Measurements from ENCODE around the gene RFX3. TPM values are rescaled to one million over a fixed set of nuclear protein-coding genes. Genes with fewer than 3 reads are reported as not detected.

RFX3 gene
- total RNA-seq, 1 experiment from 2014 or later = 4.5 TPM

GRCh38 chr9:3251309-3251708 is 274.5 kb downstream of the RFX3 start:
- no peaks in the 10 kb centered on the region for H4K20me1 ChIP-seq (ENCODE audit: low read length)
- BruUV-seq (replicated peaks) = no TSS peak
- no peak for TF ChIP-seq EZH2 (IDR thresholded peaks at IDR 0.05; ENCODE audit: low read length, unreplicated experiment)
- TF ChIP-seq EZH2phosphoT487 (IDR thresholded peaks at IDR 0.05; ENCODE audit: borderline replicate concordance, low read length) = no peak
- TF ChIP-seq CTCF (conservative IDR thresholded peaks at IDR 0.05; ENCODE audit: low read depth, low read length) = no peak
- H3K27ac ChIP-seq (ENCODE audit: low read length) = no peak overlapping the region
- H3K9me3 ChIP-seq (ENCODE audit: low read length) = no peaks in the 10 kb centered on the region
- H3K9ac ChIP-seq (ENCODE audit: low read length) = no peak overlapping the region
- no peak for DNase-seq
- H3K4me1 ChIP-seq (ENCODE audit: insufficient read depth, low read length) = no peaks in the 10 kb centered on the region
- H2AFZ ChIP-seq (ENCODE audit: low read length) = no peak overlapping the region
- CTCF ChIA-PET = no interaction called here
- POLR2A ChIA-PET (ENCODE audit: unreplicated experiment) = no interaction called here
- H3K36me3 ChIP-seq (ENCODE audit: low read depth, low read length) = no peaks in the 10 kb centered on the region
- no peak for ATAC-seq
- no peak overlapping the region for H3K4me2 ChIP-seq (ENCODE audit: low read length)
- H3F3A ChIP-seq (ENCODE audit: low read length, unreplicated experiment) = no peaks in the 10 kb centered on the region
- no peak overlapping the region for H3K4me3 ChIP-seq (ENCODE audit: low read length)
- no peaks in the 10 kb centered on the region for H3K9me2 ChIP-seq (replicated peaks; ENCODE audit: low read length)
- no peaks in the 10 kb centered on the region for H3K27me3 ChIP-seq (ENCODE audit: low read length)
- H3K79me2 ChIP-seq (ENCODE audit: low read length) = no peaks in the 10 kb centered on the region
- intact Hi-C loops (cut with micrococcal nuclease) = no loop called here

- Histone ChIP-seq H3K9me3 (ENCODE audit: low read length) (no peaks in the 10 kb centered on the region), H3F3A (ENCODE audit: low read length, unreplicated experiment) (no peaks in the 10 kb centered on the region), H3K9ac (ENCODE audit: low read length) (no peak overlapping the region), H3K36me3 (ENCODE audit: low read depth, low read length) (no peaks in the 10 kb centered on the region), H3K79me2 (ENCODE audit: low read length) (no peaks in the 10 kb centered on the region), H2AFZ (ENCODE audit: low read length) (no peak overlapping the region), H3K4me3 (ENCODE audit: low read length) (no peak overlapping the region), H4K20me1 (ENCODE audit: low read length) (no peaks in the 10 kb centered on the region), H3K4me1 (ENCODE audit: insufficient read depth, low read length) (no peaks in the 10 kb centered on the region), H3K27ac (ENCODE audit: low read length) (no peak overlapping the region), H3K4me2 (ENCODE audit: low read length) (no peak overlapping the region), H3K9me2 (replicated peaks; ENCODE audit: low read length) (no peaks in the 10 kb centered on the region), H3K27me3 (ENCODE audit: low read length) (no peaks in the 10 kb centered on the region)
- intact Hi-C loops (cut with micrococcal nuclease) = no loop called here
- DNase-seq = no peak
- ATAC-seq = no peak
- ChIA-PET CTCF (no interaction called here), POLR2A (ENCODE audit: unreplicated experiment) (no interaction called here)
- no TSS peak for BruUV-seq (replicated peaks)
- TF ChIP-seq EZH2 (IDR thresholded peaks at IDR 0.05; ENCODE audit: low read length, unreplicated experiment) (no peak), EZH2phosphoT487 (IDR thresholded peaks at IDR 0.05; ENCODE audit: borderline replicate concordance, low read length) (no peak), CTCF (conservative IDR thresholded peaks at IDR 0.05; ENCODE audit: low read depth, low read length) (no peak)
Measured at GRCh38 chr9:3250741-3251140, 275.1 kb downstream of the RFX3 start.

GRCh38 chr9:3247211-3247610 is 278.6 kb downstream of the RFX3 start:
- Histone ChIP-seq H3K4me1 (ENCODE audit: insufficient read depth, low read length) (no peaks in the 10 kb centered on the region), H3K36me3 (ENCODE audit: low read depth, low read length) (no peaks in the 10 kb centered on the region), H4K20me1 (ENCODE audit: low read length) (no peaks in the 10 kb centered on the region), H3K79me2 (ENCODE audit: low read length) (no peaks in the 10 kb centered on the region), H3K9ac (ENCODE audit: low read length) (no peak overlapping the region), H3K27ac (ENCODE audit: low read length) (no peak overlapping the region), H2AFZ (ENCODE audit: low read length) (no peak overlapping the region), H3K9me2 (replicated peaks; ENCODE audit: low read length) (no peaks in the 10 kb centered on the region), H3K27me3 (ENCODE audit: low read length) (no peaks in the 10 kb centered on the region), H3K4me3 (ENCODE audit: low read length) (no peak overlapping the region), H3K9me3 (ENCODE audit: low read length) (no peaks in the 10 kb centered on the region), H3F3A (ENCODE audit: low read length, unreplicated experiment) (no peaks in the 10 kb centered on the region), H3K4me2 (ENCODE audit: low read length) (no peak overlapping the region)
- ATAC-seq = no peak
- ChIA-PET CTCF (no interaction called here), POLR2A (ENCODE audit: unreplicated experiment) (no interaction called here)
- no TSS peak for BruUV-seq (replicated peaks)
- DNase-seq = no peak
- no peak for TF ChIP-seq CTCF (conservative IDR thresholded peaks at IDR 0.05; ENCODE audit: low read depth, low read length)
- TF ChIP-seq EZH2phosphoT487 (IDR thresholded peaks at IDR 0.05; ENCODE audit: borderline replicate concordance, low read length) = no peak
- no peak for TF ChIP-seq EZH2 (IDR thresholded peaks at IDR 0.05; ENCODE audit: low read length, unreplicated experiment)
- intact Hi-C loops (cut with micrococcal nuclease) = no loop called here
